Measurements from ENCODE around the gene LRCH1. TPM values are rescaled to one million over a fixed set of nuclear protein-coding genes. Genes with fewer than 3 reads are reported as not detected.
A peak's percentile ranks its signal among the peaks of the same experiment; 100 is the strongest.

The LRCH1 gene
- total RNA-seq, 1 donor: 10.0 TPM

GRCh38 chr13:46631179-46631542, 78.2 kb downstream of the LRCH1 start:
- no peak for DNase-seq (ENCODE audit: low read depth in 2 of 3, low spot score in 2 of 3)

DNA sequence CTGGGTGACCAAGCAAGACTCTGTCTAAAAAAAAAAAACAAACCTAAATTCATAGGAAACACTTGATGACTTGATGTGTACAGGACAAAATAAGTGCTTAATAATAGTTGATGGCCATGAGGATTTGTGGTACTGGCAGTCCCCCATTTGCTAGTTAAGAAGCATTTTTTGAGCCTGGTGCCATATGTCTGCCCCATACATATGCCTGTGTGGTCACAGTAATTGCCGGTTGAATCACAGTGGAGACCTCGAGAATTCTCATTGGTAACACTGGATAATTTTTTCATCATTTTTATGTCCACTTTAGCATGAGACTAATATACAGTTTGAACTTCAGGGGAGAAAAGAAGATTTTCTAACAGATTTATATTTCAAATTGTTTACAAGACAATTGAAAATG, 79.2 kb downstream of the LRCH1 start:
- DNase-seq (ENCODE audit: low read depth in 2 of 3, low spot score in 2 of 3): no peak

- no peak for DNase-seq (ENCODE audit: low read depth in 2 of 3, low spot score in 2 of 3)
These were observed 80.4 kb downstream of the LRCH1 start for GRCh38 chr13:46633416-46633815.

GRCh38 chr13:46636451-46636850, 83.5 kb downstream of the LRCH1 start:
- DNase-seq (ENCODE audit: low read depth in 2 of 3, low spot score in 2 of 3): no peak

GRCh38 chr13:46637213-46637612, 84.2 kb downstream of the LRCH1 start:
- no peak for DNase-seq (ENCODE audit: low read depth in 2 of 3, low spot score in 2 of 3)

DNA sequence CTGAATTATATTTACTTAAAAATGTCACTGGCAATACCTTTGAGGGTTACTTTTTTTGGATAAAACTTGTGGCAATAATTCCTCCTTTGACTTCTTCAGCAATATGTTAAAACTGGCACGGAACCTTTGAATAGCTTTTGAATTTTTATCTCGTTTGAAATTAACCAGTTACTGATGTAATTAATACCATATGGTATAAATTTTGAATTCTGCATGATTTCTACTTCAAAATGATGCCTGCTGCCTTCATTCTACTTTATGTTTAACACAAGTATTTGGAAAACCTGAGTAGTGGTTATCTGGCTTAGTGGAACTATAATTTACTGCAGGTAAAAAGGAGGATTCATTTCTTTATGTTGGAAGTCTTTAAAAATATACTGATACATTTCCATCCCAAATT, 85.3 kb downstream of the LRCH1 start:
- DNase-seq (ENCODE audit: low read depth in 2 of 3, low spot score in 2 of 3): no peak

GRCh38 chr13:46639033-46639981, 86.3 kb downstream of the LRCH1 start:
- DNase-seq (ENCODE audit: low read depth in 2 of 3, low spot score in 2 of 3): no peak

GRCh38 chr13:46640843-46641242, 87.9 kb downstream of the LRCH1 start:
- no peak for DNase-seq (ENCODE audit: low read depth in 2 of 3, low spot score in 2 of 3)

DNA sequence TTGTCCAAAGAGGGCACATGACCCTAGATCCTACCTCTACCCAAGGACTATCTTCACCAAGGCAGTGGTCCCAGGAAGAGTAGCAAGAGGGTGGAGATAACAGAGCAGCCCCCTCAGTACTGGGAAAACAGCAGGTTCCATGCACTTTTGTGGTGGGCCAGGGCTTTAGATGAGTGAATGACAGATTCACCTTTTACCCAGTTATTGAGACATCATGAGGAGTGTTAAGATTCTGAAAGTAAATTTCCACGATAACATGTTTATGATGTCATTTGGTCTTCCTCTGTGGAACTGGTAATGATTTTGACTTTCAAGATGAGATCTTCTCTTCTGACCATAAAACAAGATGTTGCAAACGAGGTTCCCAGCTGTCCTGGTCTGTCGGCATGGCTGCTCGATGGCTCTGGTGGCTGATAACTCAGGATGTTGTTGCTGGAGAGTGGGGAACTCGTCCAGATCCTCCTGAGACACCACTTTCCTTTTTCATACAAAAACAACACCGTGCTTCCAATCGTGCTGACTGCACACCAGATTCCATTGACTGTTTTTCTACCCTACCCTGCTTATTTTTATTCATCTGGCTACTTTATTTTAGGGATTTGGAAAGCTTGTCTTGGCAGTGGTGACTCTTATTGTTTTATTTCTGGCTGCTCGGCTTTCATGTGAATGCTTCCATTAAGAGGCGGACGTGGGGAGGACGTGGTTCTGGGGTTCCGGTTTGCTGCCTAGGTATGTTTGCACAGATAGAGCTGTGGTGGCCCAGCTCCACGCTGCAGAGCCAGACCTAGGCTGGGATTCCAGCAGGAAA, 88.5 kb downstream of the LRCH1 start:
- DNase-seq (ENCODE audit: low read depth in 2 of 3, low spot score in 2 of 3): no peak

- no peak for DNase-seq (ENCODE audit: low read depth in 2 of 3, low spot score in 2 of 3)
These were observed 89.3 kb downstream of the LRCH1 start for GRCh38 chr13:46642254-46642653.

GRCh38 chr13:46643165-46643777, 90.3 kb downstream of the LRCH1 start:
- DNase-seq (ENCODE audit: low read depth in 2 of 3, low spot score in 2 of 3): no peak

DNA sequence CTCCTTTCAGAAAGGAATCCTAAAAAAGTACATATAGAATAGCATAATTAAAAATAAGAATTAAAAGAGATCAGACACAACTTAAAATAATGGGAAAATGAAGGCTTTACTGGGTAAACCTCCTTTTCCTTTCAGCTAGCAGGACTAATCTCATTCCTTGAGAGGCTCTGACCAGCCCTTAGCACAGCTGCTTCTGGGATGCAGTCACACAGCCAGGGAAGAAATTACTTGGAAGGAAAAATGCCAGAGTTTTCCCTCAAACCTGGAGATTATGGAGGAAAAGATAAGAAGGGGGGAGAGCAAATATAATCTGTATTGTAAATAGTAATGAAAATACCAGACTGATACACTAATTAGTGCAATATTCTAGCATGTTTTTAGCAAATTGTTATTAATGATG, 91.8 kb downstream of the LRCH1 start:
- DNase-seq (ENCODE audit: low read depth in 2 of 3, low spot score in 2 of 3): no peak

DNA sequence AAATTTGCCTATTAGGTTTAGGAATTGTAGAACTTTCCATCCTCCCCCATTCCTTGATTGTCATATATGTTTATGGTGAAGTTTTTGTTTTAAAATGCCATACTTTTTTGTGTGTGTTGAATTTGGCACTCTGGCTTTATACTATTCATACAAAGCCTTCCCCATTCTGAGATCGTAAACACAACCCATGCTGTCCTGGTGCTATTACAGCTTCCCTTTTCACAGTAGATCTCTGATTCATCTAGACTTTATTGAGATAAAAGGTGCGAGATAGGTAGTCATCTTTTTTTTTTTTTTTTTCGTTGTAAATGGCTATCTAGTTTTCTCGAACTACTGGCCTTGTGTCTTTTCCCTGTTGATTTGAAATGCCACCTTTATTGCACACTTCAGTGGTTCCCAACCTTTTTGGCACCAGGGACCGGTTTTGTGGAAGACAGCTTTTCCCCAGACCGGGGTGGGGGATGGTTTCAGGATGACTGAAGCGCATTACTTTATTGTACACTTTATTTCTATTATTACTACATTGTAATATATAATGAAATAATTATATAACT, 94.6 kb downstream of the LRCH1 start:
- DNase-seq (ENCODE audit: low read depth in 2 of 3, low spot score in 2 of 3): no peak

DNA sequence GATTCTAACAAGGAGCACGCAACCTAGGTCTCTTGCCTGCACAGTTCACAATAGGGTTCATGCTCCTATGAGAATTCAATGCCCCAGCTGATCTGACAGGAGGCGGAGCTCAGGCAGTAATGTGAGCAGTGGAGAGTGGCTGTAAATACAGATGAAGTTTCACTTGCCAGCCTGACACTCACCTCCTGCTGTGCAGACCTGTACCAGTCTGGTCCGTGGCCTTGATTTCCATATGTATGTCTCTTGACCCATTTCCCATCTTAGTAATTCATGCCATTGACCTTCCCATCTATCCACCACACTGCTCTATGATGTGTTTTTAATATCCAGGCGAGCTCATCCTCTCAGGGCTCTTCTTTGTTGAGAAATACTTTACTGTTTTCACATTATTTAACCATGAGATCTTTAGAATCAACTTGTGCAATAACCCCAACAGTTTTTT, 95.2 kb downstream of the LRCH1 start:
- no peak for DNase-seq (ENCODE audit: low read depth in 2 of 3, low spot score in 2 of 3)

- DNase-seq (ENCODE audit: low read depth in 2 of 3, low spot score in 2 of 3): no peak
These were observed 96.8 kb downstream of the LRCH1 start for GRCh38 chr13:46649816-46650215.

DNA sequence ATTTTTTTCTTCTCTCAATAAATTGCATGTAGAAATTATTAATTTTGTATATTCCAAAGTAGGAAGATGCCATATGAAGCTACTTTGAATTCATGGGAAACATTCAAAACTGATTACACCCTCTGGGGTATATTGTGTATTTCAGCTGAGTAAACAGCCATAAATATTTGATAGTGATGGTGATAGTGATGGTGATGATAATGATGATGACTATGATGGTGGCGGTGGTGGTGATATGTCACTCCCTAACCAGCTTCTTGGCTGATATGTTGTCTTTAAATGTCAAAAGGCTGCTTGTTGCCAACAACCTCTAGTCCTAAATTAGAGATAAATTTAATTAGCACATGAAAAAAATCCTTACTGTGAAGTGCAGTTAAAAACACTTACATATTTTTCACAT, 102.0 kb downstream of the LRCH1 start:
- no peak for DNase-seq (ENCODE audit: low read depth in 2 of 3, low spot score in 2 of 3)

- DNase-seq (ENCODE audit: low read depth in 2 of 3, low spot score in 2 of 3): peak in 1 of 3 donors; percentile 49
These were observed 102.6 kb downstream of the LRCH1 start for GRCh38 chr13:46655377-46656180.

DNA sequence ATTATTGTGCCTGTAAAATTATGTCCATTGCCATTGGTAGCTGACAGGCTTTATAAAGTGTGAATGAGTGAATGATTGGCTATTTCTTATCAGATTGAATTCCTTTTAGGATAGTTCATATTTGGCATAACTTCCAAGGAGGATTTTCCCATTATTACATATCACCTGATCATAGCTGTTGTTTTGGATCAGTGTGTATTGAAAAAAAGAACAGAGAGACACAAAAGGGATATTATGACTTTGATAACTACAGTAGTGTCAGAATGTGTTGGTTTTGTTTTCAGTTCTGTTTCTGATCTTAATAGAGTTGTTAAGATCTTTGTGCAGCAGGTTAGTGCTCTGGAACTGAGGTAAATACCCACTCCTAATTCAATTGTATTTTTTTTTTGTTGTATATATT, 103.8 kb downstream of the LRCH1 start:
- no peak for DNase-seq (ENCODE audit: low read depth in 2 of 3, low spot score in 2 of 3)

DNA sequence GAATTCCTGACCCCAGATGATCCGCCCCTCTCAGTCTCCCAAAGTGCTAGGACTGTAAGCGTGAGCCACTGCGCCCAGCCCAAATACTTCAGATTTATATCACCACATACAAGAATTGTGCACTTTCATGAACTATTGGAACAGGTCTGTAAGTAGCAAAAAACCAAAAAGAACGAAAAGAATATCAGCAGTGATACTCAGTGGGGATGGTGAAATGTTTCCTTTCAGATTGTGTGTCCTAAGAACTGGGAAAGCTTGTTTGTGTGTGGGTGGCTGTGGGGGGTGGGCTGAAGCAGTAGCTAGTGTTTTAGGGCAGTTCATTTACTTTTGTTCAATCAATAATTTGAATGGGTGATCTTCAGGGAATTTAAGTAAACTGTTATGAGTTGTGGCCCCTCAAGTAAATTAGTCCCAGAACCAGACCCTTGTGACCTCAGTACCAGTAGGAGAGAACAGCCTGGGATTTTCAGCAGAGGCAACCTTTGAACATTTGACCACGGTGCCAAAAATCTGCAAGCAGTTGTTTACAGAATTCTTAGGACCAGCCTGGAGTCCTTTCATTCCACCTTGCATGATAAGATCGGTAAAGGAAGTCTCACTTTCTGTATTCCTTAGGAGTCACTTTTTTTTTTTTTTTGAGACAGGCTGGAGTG, 106.6 kb downstream of the LRCH1 start:
- no peak for DNase-seq (ENCODE audit: low read depth in 2 of 3, low spot score in 2 of 3)

DNA sequence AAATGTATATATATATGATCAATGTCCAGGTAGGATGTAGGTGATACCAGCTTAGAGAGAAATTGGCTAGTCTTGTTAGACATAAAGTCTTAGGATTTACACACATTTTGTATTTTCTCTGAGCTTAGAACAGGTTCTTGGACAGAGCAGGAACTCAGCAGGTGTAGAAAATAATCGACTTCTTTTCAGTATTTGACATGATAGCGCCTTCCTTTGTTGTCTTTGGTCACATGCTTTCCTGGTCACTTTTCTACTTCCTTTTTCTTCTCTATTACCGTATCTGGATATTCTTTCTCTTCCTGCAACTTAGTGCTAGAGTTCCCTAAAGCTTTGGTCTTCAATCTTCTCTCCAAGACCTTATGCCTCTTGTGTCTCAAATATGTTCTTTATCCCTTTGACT, 107.4 kb downstream of the LRCH1 start:
- no peak for DNase-seq (ENCODE audit: low read depth in 2 of 3, low spot score in 2 of 3)
